ENCODE measurements around the gene BPGM.
A peak's percentile ranks its signal among the peaks of the same experiment; 100 is the strongest.

DNA sequence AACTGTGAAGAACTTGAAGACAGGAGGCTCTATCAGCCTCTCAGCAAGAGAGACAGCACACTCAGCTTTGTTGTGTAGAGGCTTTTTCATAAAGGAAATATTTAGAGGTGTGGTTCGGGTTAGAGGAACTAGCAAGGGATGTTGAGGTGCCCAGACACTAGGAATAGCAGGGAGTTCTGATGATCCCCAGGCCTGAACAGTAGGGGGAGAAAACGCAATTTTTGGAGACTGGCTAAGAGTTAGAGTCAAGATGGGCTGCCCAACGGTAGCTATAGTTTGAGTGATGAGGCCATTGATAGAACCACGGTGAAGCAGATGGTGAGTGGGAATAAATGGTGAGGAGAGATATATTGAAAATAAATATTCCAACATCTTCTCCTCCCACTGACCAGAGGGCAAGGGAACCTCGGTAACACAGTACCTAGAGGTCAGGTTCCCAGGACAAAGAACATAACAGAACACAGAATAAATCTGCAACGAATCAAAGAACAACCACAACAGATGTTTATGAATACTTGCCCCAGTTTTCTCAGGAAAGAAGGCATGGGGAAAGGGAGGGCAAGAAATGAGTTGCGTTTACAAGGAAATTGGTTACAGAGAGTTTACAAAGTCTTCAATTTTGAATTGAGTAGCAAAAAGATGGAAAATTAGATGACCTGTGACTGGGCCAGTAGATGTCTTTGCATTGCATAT lies 24.2 kb upstream of the BPGM start:
- TF ChIP-seq, protein P1, sequence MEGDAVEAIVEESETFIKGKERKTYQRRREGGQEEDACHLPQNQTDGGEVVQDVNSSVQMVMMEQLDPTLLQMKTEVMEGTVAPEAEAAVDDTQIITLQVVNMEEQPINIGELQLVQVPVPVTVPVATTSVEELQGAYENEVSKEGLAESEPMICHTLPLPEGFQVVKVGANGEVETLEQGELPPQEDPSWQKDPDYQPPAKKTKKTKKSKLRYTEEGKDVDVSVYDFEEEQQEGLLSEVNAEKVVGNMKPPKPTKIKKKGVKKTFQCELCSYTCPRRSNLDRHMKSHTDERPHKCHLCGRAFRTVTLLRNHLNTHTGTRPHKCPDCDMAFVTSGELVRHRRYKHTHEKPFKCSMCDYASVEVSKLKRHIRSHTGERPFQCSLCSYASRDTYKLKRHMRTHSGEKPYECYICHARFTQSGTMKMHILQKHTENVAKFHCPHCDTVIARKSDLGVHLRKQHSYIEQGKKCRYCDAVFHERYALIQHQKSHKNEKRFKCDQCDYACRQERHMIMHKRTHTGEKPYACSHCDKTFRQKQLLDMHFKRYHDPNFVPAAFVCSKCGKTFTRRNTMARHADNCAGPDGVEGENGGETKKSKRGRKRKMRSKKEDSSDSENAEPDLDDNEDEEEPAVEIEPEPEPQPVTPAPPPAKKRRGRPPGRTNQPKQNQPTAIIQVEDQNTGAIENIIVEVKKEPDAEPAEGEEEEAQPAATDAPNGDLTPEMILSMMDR (conservative IDR thresholded peaks at IDR 0.05; ENCODE audit: low read depth in 2 of 2), result peak; percentile 11 to 27; a peak in 2 of 4 replicates
- no peak for TF ChIP-seq EZH2 (IDR thresholded peaks at IDR 0.05; ENCODE audit: low read depth, unreplicated experiment)
- TF ChIP-seq, protein P2, sequence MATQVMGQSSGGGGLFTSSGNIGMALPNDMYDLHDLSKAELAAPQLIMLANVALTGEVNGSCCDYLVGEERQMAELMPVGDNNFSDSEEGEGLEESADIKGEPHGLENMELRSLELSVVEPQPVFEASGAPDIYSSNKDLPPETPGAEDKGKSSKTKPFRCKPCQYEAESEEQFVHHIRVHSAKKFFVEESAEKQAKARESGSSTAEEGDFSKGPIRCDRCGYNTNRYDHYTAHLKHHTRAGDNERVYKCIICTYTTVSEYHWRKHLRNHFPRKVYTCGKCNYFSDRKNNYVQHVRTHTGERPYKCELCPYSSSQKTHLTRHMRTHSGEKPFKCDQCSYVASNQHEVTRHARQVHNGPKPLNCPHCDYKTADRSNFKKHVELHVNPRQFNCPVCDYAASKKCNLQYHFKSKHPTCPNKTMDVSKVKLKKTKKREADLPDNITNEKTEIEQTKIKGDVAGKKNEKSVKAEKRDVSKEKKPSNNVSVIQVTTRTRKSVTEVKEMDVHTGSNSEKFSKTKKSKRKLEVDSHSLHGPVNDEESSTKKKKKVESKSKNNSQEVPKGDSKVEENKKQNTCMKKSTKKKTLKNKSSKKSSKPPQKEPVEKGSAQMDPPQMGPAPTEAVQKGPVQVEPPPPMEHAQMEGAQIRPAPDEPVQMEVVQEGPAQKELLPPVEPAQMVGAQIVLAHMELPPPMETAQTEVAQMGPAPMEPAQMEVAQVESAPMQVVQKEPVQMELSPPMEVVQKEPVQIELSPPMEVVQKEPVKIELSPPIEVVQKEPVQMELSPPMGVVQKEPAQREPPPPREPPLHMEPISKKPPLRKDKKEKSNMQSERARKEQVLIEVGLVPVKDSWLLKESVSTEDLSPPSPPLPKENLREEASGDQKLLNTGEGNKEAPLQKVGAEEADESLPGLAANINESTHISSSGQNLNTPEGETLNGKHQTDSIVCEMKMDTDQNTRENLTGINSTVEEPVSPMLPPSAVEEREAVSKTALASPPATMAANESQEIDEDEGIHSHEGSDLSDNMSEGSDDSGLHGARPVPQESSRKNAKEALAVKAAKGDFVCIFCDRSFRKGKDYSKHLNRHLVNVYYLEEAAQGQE (IDR thresholded peaks at IDR 0.05; ENCODE audit: unreplicated experiment), result no peak
- no peak for TF ChIP-seq EZH2phosphoT487 (IDR thresholded peaks at IDR 0.05; ENCODE audit: unreplicated experiment)
- TF ChIP-seq ETS1 (IDR thresholded peaks at IDR 0.05), result no peak
- no peak for TF ChIP-seq CREB1 (CRISPR knock-in tag; IDR thresholded peaks at IDR 0.05; ENCODE audit: low read depth)
- TF ChIP-seq POLR2AphosphoS5 (IDR thresholded peaks at IDR 0.05; ENCODE audit: low read depth), result no peak
- TF ChIP-seq ZNF114 (CRISPR knock-in tag; IDR thresholded peaks at IDR 0.05), result no peak
- TF ChIP-seq, protein P3, sequence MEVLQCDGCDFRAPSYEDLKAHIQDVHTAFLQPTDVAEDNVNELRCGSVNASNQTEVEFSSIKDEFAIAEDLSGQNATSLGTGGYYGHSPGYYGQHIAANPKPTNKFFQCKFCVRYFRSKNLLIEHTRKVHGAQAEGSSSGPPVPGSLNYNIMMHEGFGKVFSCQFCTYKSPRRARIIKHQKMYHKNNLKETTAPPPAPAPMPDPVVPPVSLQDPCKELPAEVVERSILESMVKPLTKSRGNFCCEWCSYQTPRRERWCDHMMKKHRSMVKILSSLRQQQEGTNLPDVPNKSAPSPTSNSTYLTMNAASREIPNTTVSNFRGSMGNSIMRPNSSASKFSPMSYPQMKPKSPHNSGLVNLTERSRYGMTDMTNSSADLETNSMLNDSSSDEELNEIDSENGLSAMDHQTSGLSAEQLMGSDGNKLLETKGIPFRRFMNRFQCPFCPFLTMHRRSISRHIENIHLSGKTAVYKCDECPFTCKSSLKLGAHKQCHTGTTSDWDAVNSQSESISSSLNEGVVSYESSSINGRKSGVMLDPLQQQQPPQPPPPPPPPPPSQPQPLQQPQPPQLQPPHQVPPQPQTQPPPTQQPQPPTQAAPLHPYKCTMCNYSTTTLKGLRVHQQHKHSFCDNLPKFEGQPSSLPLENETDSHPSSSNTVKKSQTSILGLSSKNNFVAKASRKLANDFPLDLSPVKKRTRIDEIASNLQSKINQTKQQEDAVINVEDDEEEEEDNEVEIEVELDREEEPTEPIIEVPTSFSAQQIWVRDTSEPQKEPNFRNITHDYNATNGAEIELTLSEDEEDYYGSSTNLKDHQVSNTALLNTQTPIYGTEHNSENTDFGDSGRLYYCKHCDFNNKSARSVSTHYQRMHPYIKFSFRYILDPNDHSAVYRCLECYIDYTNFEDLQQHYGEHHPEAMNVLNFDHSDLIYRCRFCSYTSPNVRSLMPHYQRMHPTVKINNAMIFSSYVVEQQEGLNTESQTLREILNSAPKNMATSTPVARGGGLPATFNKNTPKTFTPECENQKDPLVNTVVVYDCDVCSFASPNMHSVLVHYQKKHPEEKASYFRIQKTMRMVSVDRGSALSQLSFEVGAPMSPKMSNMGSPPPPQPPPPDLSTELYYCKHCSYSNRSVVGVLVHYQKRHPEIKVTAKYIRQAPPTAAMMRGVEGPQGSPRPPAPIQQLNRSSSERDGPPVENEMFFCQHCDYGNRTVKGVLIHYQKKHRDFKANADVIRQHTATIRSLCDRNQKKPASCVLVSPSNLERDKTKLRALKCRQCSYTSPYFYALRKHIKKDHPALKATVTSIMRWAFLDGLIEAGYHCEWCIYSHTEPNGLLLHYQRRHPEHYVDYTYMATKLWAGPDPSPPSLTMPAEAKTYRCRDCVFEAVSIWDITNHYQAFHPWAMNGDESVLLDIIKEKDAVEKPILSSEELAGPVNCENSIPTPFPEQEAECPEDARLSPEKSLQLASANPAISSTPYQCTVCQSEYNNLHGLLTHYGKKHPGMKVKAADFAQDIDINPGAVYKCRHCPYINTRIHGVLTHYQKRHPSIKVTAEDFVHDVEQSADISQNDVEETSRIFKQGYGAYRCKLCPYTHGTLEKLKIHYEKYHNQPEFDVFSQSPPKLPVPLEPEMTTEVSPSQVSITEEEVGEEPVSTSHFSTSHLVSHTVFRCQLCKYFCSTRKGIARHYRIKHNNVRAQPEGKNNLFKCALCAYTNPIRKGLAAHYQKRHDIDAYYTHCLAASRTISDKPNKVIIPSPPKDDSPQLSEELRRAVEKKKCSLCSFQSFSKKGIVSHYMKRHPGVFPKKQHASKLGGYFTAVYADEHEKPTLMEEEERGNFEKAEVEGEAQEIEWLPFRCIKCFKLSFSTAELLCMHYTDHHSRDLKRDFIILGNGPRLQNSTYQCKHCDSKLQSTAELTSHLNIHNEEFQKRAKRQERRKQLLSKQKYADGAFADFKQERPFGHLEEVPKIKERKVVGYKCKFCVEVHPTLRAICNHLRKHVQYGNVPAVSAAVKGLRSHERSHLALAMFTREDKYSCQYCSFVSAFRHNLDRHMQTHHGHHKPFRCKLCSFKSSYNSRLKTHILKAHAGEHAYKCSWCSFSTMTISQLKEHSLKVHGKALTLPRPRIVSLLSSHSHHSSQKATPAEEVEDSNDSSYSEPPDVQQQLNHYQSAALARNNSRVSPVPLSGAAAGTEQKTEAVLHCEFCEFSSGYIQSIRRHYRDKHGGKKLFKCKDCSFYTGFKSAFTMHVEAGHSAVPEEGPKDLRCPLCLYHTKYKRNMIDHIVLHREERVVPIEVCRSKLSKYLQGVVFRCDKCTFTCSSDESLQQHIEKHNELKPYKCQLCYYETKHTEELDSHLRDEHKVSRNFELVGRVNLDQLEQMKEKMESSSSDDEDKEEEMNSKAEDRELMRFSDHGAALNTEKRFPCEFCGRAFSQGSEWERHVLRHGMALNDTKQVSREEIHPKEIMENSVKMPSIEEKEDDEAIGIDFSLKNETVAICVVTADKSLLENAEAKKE (CRISPR knock-in tag; IDR thresholded peaks at IDR 0.05), result no peak
- no peak for TF ChIP-seq NANOG (IDR thresholded peaks at IDR 0.05; ENCODE audit: borderline replicate concordance)
- no peak for TF ChIP-seq ZNF331 (CRISPR knock-in tag; IDR thresholded peaks at IDR 0.05; ENCODE audit: low read depth)
